Renal cortical epithelial cell (primary cell): Measurements from ENCODE around the gene WSCD2. TPM values are rescaled to one million over a fixed set of nuclear protein-coding genes. Genes with fewer than 3 reads are reported as not detected.

Experiments used
- DNase-seq: peaks from one replicate; pipeline ENCODE4 v3.0.0-alpha.2; 2011; ENCODE audit warnings: low read depth
- total RNA-seq: library from RNA; depleted of rRNA; stranded (reverse); fragments of >200 nt; gene quantifications from 2 replicates; pipeline ENCODE4 v1.2.3, GENCODE V29; 2014

The WSCD2 gene
- total RNA-seq, 1 donor from 2014 or later, result not detected

GRCh38 chr12:108234158-108234557 lies 105.1 kb downstream of the WSCD2 start:
- DNase-seq, result no peak

GRCh38 chr12:108235197-108235984 lies 106.3 kb downstream of the WSCD2 start:
- DNase-seq, result no peak

GRCh38 chr12:108235985-108236263 lies 106.8 kb downstream of the WSCD2 start:
- no peak for DNase-seq

- no peak for DNase-seq
Measured at GRCh38 chr12:108236366-108236765, 107.3 kb downstream of the WSCD2 start.

GRCh38 chr12:108237272-108237671 lies 108.2 kb downstream of the WSCD2 start:
- DNase-seq, result no peak

- no peak for DNase-seq
Measured at GRCh38 chr12:108238474-108238873, 109.4 kb downstream of the WSCD2 start.

GRCh38 chr12:108239378-108239777 lies 110.3 kb downstream of the WSCD2 start:
- DNase-seq, result no peak

GRCh38 chr12:108240027-108240785 lies 111.1 kb downstream of the WSCD2 start:
- DNase-seq, result no peak

- DNase-seq, result no peak
Measured at GRCh38 chr12:108240928-108241327, 111.8 kb downstream of the WSCD2 start.

GRCh38 chr12:108241986-108242703 lies 113.1 kb downstream of the WSCD2 start:
- DNase-seq, result no peak

GRCh38 chr12:108247130-108247529 lies 118.0 kb downstream of the WSCD2 start:
- no peak for DNase-seq

- DNase-seq, result no peak
Measured at GRCh38 chr12:108248011-108248410, 118.9 kb downstream of the WSCD2 start.

- DNase-seq, result no peak
Measured at GRCh38 chr12:108252523-108252922, 123.4 kb downstream of the WSCD2 start.

GRCh38 chr12:108253540-108253939 lies 124.5 kb downstream of the WSCD2 start:
- DNase-seq, result no peak

- DNase-seq, result no peak
Measured at GRCh38 chr12:108254030-108254429, 124.9 kb downstream of the WSCD2 start.

- DNase-seq, result no peak
Measured at GRCh38 chr12:108254517-108255251, 125.6 kb downstream of the WSCD2 start.

GRCh38 chr12:108255252-108255602 lies 126.1 kb downstream of the WSCD2 start:
- no peak for DNase-seq

- no peak for DNase-seq
Measured at GRCh38 chr12:108257004-108257403, 127.9 kb downstream of the WSCD2 start.

GRCh38 chr12:108257610-108258106 lies 128.6 kb downstream of the WSCD2 start:
- DNase-seq, result no peak

- no peak for DNase-seq
Measured at GRCh38 chr12:108260039-108260438, 131.0 kb downstream of the WSCD2 start.

GRCh38 chr12:108260969-108261368 lies 131.9 kb downstream of the WSCD2 start:
- DNase-seq, result no peak

- DNase-seq, result no peak
Measured at GRCh38 chr12:108265505-108265904, 136.4 kb downstream of the WSCD2 start.
